Neural crest cell (in vitro differentiated cells): ENCODE data around the gene INKA2. TPM values are rescaled to one million over a fixed set of nuclear protein-coding genes. Genes with fewer than 3 reads are reported as not detected.

Experiments used
- DNase-seq: peaks from one replicate; pipeline ENCODE4 v3.0.0; 2021; ENCODE audit warnings: low read depth, mixed read lengths, low spot score
- H3K27ac Mint-ChIP-seq: one replicate; pipeline ENCODE4 v1.8.0; 2021; ENCODE audit warnings: mild to moderate bottlenecking, mixed read lengths; ENCODE audit not compliant: unreplicated experiment
- H3K27me3 Mint-ChIP-seq: 2 replicates; pipeline ENCODE4 v1.8.0; 2021; ENCODE audit warnings: low read depth, mild to moderate bottlenecking, mixed read lengths
- H3K36me3 Mint-ChIP-seq: 2 replicates; pipeline ENCODE4 v1.8.0; 2021; ENCODE audit warnings: low read depth, mild to moderate bottlenecking, mixed read lengths
- H3K4me1 Mint-ChIP-seq: 2 replicates; pipeline ENCODE4 v1.8.0; 2021; ENCODE audit warnings: mixed read lengths
- H3K4me3 Mint-ChIP-seq: one replicate; pipeline ENCODE4 v1.8.0; 2021; ENCODE audit warnings: mild to moderate bottlenecking, mixed read lengths
- H3K9me3 Mint-ChIP-seq: 2 replicates; pipeline ENCODE4 v1.8.0; 2021; ENCODE audit warnings: mixed read lengths
- total RNA-seq: library from RNA; stranded (reverse); gene quantifications from 2 replicates; pipeline ENCODE4 v1.2.1, GENCODE V29; 2021
- TF ChIP-seq, protein P1 (sequence below): fragments of 200-600 bp; sonication (generic); conservative IDR thresholded peaks from 2 replicates; pipeline ENCODE4 v1.5.0; 2021; ENCODE audit warnings: antibody characterized with exemption, mild to moderate bottlenecking

The INKA2 gene
- total RNA-seq, 1 donor from 2014 or later = 3.5 TPM

GRCh38 chr1:111778066-111778465, 38.9 kb upstream of the INKA2 start:
- no peak overlapping the region for H3K27ac Mint-ChIP-seq
- TF ChIP-seq, protein P1, sequence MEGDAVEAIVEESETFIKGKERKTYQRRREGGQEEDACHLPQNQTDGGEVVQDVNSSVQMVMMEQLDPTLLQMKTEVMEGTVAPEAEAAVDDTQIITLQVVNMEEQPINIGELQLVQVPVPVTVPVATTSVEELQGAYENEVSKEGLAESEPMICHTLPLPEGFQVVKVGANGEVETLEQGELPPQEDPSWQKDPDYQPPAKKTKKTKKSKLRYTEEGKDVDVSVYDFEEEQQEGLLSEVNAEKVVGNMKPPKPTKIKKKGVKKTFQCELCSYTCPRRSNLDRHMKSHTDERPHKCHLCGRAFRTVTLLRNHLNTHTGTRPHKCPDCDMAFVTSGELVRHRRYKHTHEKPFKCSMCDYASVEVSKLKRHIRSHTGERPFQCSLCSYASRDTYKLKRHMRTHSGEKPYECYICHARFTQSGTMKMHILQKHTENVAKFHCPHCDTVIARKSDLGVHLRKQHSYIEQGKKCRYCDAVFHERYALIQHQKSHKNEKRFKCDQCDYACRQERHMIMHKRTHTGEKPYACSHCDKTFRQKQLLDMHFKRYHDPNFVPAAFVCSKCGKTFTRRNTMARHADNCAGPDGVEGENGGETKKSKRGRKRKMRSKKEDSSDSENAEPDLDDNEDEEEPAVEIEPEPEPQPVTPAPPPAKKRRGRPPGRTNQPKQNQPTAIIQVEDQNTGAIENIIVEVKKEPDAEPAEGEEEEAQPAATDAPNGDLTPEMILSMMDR = no peak
- H3K36me3 Mint-ChIP-seq = peaks cover 4% of the 10 kb centered on the region
- H3K4me3 Mint-ChIP-seq = no peak overlapping the region
- DNase-seq = no peak
- H3K9me3 Mint-ChIP-seq = no peaks in the 10 kb centered on the region
- H3K27me3 Mint-ChIP-seq = peaks cover 9% of the 10 kb centered on the region
- no peaks in the 10 kb centered on the region for H3K4me1 Mint-ChIP-seq

- DNase-seq = no peak
Observed at GRCh38 chr1:111777301-111777700, 38.1 kb upstream of the INKA2 start.

DNA sequence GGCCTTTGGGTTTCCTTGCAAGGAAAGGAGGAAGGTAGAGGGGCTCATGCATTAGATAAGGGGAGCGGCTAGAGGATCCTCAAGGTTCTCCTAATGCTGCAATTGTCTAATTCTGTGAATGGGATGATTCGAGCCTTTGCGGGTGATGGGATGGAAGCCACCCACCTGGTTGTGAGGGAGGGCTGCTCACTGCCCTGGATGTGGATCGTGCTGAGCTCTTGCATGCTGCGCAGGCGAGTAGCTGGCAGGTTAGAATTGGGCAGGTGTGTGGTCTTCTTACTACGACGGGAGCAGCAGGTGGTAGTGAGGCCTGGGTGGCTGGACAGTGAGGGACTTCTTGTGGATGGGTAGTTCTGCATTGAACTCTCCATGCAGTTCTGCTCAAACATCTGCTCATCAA, 37.7 kb upstream of the INKA2 start:
- no peak overlapping the region for H3K4me3 Mint-ChIP-seq
- H3K36me3 Mint-ChIP-seq = peaks cover 4% of the 10 kb centered on the region
- H3K9me3 Mint-ChIP-seq = no peaks in the 10 kb centered on the region
- TF ChIP-seq, protein P1 = no peak
- peaks cover 4% of the 10 kb centered on the region for H3K27me3 Mint-ChIP-seq
- H3K4me1 Mint-ChIP-seq = no peaks in the 10 kb centered on the region
- H3K27ac Mint-ChIP-seq = no peak overlapping the region
- DNase-seq = no peak

More at GRCh38 chr1:111777301-111777700, 38.1 kb upstream of the INKA2 start:
- TF ChIP-seq, protein P1 = no peak
- Mint-ChIP-seq H3K4me3 (no peak overlapping the region), H3K36me3 (peaks cover 4% of the 10 kb centered on the region), H3K27ac (peak overlapping the region; percentile 63), H3K4me1 (no peaks in the 10 kb centered on the region), H3K9me3 (no peaks in the 10 kb centered on the region), H3K27me3 (peaks cover 4% of the 10 kb centered on the region)

DNA sequence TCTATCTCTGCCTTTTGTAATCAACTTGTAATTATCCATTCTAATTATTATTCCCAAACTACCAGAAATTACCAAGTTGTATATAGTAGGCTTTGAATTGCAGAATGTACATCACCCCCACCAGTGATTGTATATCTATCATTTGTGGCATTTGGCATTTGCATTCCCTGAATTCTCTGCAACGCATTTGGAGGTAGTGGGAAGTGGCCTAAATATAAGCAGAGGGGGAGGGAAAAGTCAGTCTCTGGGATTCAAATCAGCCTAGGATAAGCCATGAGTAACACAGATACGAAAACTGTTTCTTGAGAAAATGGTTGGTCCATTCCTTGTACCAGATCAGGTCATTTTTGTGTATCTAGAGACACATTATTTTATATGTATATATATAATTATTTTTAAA, 37.2 kb upstream of the INKA2 start:
- Mint-ChIP-seq H3K27ac (no peak overlapping the region), H3K4me1 (no peaks in the 10 kb centered on the region), H3K9me3 (no peaks in the 10 kb centered on the region), H3K27me3 (peaks cover 4% of the 10 kb centered on the region), H3K36me3 (peaks cover 4% of the 10 kb centered on the region), H3K4me3 (no peak overlapping the region)
- DNase-seq = no peak
- TF ChIP-seq, protein P1 = no peak

DNA sequence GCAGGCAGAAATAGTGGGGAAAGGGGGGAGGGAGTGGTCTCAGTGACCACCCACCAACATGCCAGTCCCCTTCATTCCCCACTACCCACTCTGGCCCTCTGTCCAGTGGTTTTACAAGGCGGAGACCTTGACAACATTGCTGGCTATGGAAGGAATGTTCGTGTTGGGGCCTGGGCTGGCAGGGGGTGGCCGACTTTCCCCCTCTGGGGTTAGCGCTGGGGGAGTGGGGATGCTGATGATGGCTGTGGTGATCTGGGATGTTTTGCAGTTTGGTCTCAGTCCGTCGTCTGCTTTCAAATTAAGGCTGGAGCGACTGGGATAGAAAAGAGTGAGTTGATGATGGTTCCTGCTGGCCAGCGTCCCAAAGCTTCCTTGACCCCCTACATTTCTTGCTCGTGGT, 36.8 kb upstream of the INKA2 start:
- H3K27me3 Mint-ChIP-seq = peaks cover 4% of the 10 kb centered on the region
- H3K27ac Mint-ChIP-seq = no peak overlapping the region
- no peaks in the 10 kb centered on the region for H3K9me3 Mint-ChIP-seq
- H3K4me1 Mint-ChIP-seq = no peaks in the 10 kb centered on the region
- H3K4me3 Mint-ChIP-seq = no peak overlapping the region
- DNase-seq = no peak
- H3K36me3 Mint-ChIP-seq = peaks cover 4% of the 10 kb centered on the region
- TF ChIP-seq, protein P1 = no peak

- no peaks in the 10 kb centered on the region for H3K27me3 Mint-ChIP-seq
- H3K4me1 Mint-ChIP-seq = no peaks in the 10 kb centered on the region
- no peaks in the 10 kb centered on the region for H3K9me3 Mint-ChIP-seq
- DNase-seq = no peak
- no peaks in the 10 kb centered on the region for H3K36me3 Mint-ChIP-seq
- no peak overlapping the region for H3K4me3 Mint-ChIP-seq
- H3K27ac Mint-ChIP-seq = no peak overlapping the region
- TF ChIP-seq, protein P1 = no peak
Observed at GRCh38 chr1:111770916-111771315, 31.7 kb upstream of the INKA2 start.
